ENCODE data around the gene CLEC1A. TPM values are rescaled to one million over a fixed set of nuclear protein-coding genes. Genes with fewer than 3 reads are reported as not detected.
"Not testable (repeated sequence)": the region's sequence is repeated elsewhere in the genome, so short reads cannot be mapped to it uniquely, and the experiment has no call there.

Gene CLEC1A
- total RNA-seq, 2 donors from 2014 or later: not detected

GRCh38 chr12:10067264-10067663, 31.5 kb downstream of the CLEC1A start:
- Mint-ChIP-seq H3K27ac (no peak overlapping the region), H3K4me1 (ENCODE audit: low read depth) (no peaks in the 10 kb centered on the region), H3K27me3 (ENCODE audit: low read depth) (peaks cover 16% of the 10 kb centered on the region), H3K4me3 (no peak overlapping the region), H3K9me3 (no peaks in the 10 kb centered on the region), H3K36me3 (ENCODE audit: insufficient read depth in 2 of 2) (no peaks in the 10 kb centered on the region)
- ATAC-seq (replicated peaks in 1 of 2): no peak
- no peak for DNase-seq

- Mint-ChIP-seq H3K4me1 (ENCODE audit: low read depth) (no peaks in the 10 kb centered on the region), H3K9me3 (no peaks in the 10 kb centered on the region), H3K4me3 (no peak overlapping the region), H3K27me3 (ENCODE audit: low read depth) (peaks cover 11% of the 10 kb centered on the region), H3K36me3 (ENCODE audit: insufficient read depth in 2 of 2) (no peaks in the 10 kb centered on the region), H3K27ac (no peak overlapping the region)
- no peak for DNase-seq
- no peak for ATAC-seq (replicated peaks in 1 of 2)
Measured at GRCh38 chr12:10065241-10065640, 33.5 kb downstream of the CLEC1A start.

GRCh38 chr12:10058387-10058786, 40.4 kb downstream of the CLEC1A start:
- ATAC-seq (replicated peaks in 1 of 2): no peak
- Mint-ChIP-seq H3K4me1 (ENCODE audit: low read depth) (no peaks in the 10 kb centered on the region), H3K27ac (no peak overlapping the region), H3K4me3 (no peak overlapping the region), H3K36me3 (ENCODE audit: insufficient read depth in 2 of 2) (no peaks in the 10 kb centered on the region), H3K27me3 (ENCODE audit: low read depth) (peaks cover 21% of the 10 kb centered on the region), H3K9me3 (no peaks in the 10 kb centered on the region)
- DNase-seq: no peak

GRCh38 chr12:10052193-10052913, 46.4 kb downstream of the CLEC1A start:
- H3K27ac Mint-ChIP-seq: no peak overlapping the region
- no peaks in the 10 kb centered on the region for H3K9me3 Mint-ChIP-seq
- peaks cover 13% of the 10 kb centered on the region for H3K27me3 Mint-ChIP-seq (ENCODE audit: low read depth)
- H3K4me1 Mint-ChIP-seq (ENCODE audit: low read depth): peaks cover 10% of the 10 kb centered on the region
- H3K4me3 Mint-ChIP-seq: peak overlapping the region in 1 of 2 donors; percentile 23
- ATAC-seq (replicated peaks in 1 of 2) (peak in 1 of 2 donors; percentile 15), DNase-seq (no peak)
- no peaks in the 10 kb centered on the region for H3K36me3 Mint-ChIP-seq (ENCODE audit: insufficient read depth in 2 of 2)

GRCh38 chr12:10048526-10048925, 50.3 kb downstream of the CLEC1A start:
- Mint-ChIP-seq H3K36me3 (ENCODE audit: insufficient read depth in 2 of 2) (no peaks in the 10 kb centered on the region), H3K27ac (no peak overlapping the region), H3K4me3 (no peak overlapping the region), H3K9me3 (no peaks in the 10 kb centered on the region), H3K27me3 (ENCODE audit: low read depth) (peaks cover 7% of the 10 kb centered on the region), H3K4me1 (ENCODE audit: low read depth) (peaks cover 10% of the 10 kb centered on the region)
- no peak for ATAC-seq (replicated peaks in 1 of 2)
- no peak for DNase-seq

- no peaks in the 10 kb centered on the region for H3K9me3 Mint-ChIP-seq
- no peaks in the 10 kb centered on the region for H3K4me1 Mint-ChIP-seq (ENCODE audit: low read depth)
- H3K27ac Mint-ChIP-seq: no peak overlapping the region
- no peak for DNase-seq
- H3K27me3 Mint-ChIP-seq (ENCODE audit: low read depth): no peaks in the 10 kb centered on the region
- no peak overlapping the region for H3K4me3 Mint-ChIP-seq
- no peaks in the 10 kb centered on the region for H3K36me3 Mint-ChIP-seq (ENCODE audit: insufficient read depth in 2 of 2)
- no peak for ATAC-seq (replicated peaks in 1 of 2)
Measured at GRCh38 chr12:10042167-10042566, 56.6 kb downstream of the CLEC1A start.

GRCh38 chr12:10033783-10034545, 64.8 kb downstream of the CLEC1A start:
- Mint-ChIP-seq H3K27me3 (ENCODE audit: low read depth) (no peaks in the 10 kb centered on the region), H3K9me3 (no peaks in the 10 kb centered on the region), H3K4me1 (ENCODE audit: low read depth) (no peaks in the 10 kb centered on the region), H3K4me3 (no peak overlapping the region), H3K27ac (no peak overlapping the region), H3K36me3 (ENCODE audit: insufficient read depth in 2 of 2) (no peaks in the 10 kb centered on the region)
- DNase-seq (no peak), ATAC-seq (replicated peaks in 1 of 2) (no peak)

GRCh38 chr12:10031771-10032175, 67.0 kb downstream of the CLEC1A start:
- no peak overlapping the region for H3K4me3 Mint-ChIP-seq
- H3K4me1 Mint-ChIP-seq (ENCODE audit: low read depth): no peaks in the 10 kb centered on the region
- no peaks in the 10 kb centered on the region for H3K36me3 Mint-ChIP-seq (ENCODE audit: insufficient read depth in 2 of 2)
- no peaks in the 10 kb centered on the region for H3K9me3 Mint-ChIP-seq
- ATAC-seq (replicated peaks in 1 of 2) (no peak), DNase-seq (no peak)
- no peaks in the 10 kb centered on the region for H3K27me3 Mint-ChIP-seq (ENCODE audit: low read depth)
- no peak overlapping the region for H3K27ac Mint-ChIP-seq

- H3K27ac Mint-ChIP-seq: no peak overlapping the region
- no peaks in the 10 kb centered on the region for H3K4me1 Mint-ChIP-seq (ENCODE audit: low read depth)
- no peaks in the 10 kb centered on the region for H3K9me3 Mint-ChIP-seq
- H3K4me3 Mint-ChIP-seq: no peak overlapping the region
- no peaks in the 10 kb centered on the region for H3K36me3 Mint-ChIP-seq (ENCODE audit: insufficient read depth in 2 of 2)
- no peaks in the 10 kb centered on the region for H3K27me3 Mint-ChIP-seq (ENCODE audit: low read depth)
- ATAC-seq (replicated peaks in 1 of 2) (no peak), DNase-seq (no peak)
Measured at GRCh38 chr12:10031321-10031720, 67.5 kb downstream of the CLEC1A start.

GRCh38 chr12:10030446-10030845, 68.3 kb downstream of the CLEC1A start, which contains the start of gene CLEC9A:
TSS of gene CLEC9A (plus strand) at chr12:10030682. CDS start at chr12:10052688, 22,006 bp downstream.
- Mint-ChIP-seq H3K27me3 (ENCODE audit: low read depth) (no peaks in the 10 kb centered on the region), H3K9me3 (no peaks in the 10 kb centered on the region)

GRCh38 chr12:10027721-10028120, 71.1 kb downstream of the CLEC1A start:
- H3K4me1 Mint-ChIP-seq (ENCODE audit: low read depth): no peaks in the 10 kb centered on the region

More at GRCh38 chr12:10030446-10030845, 68.3 kb downstream of the CLEC1A start, which contains the start of gene CLEC9A:
- no peak for DNase-seq
- Mint-ChIP-seq H3K27ac (no peak within 1 kb of the TSS), H3K4me1 (ENCODE audit: low read depth) (no peaks in the 10 kb centered on the region), H3K36me3 (ENCODE audit: insufficient read depth in 2 of 2) (no peaks in the 10 kb centered on the region), H3K4me3 (no peak within 1 kb of the TSS)
- ATAC-seq (replicated peaks in 1 of 2): no peak

GRCh38 chr12:10027311-10027710, 71.5 kb downstream of the CLEC1A start:
- ATAC-seq (replicated peaks in 1 of 2): no peak
- Mint-ChIP-seq H3K36me3 (ENCODE audit: insufficient read depth in 2 of 2) (no peaks in the 10 kb centered on the region), H3K9me3 (no peaks in the 10 kb centered on the region), H3K4me1 (ENCODE audit: low read depth) (no peaks in the 10 kb centered on the region), H3K4me3 (no peak overlapping the region), H3K27me3 (ENCODE audit: low read depth) (no peaks in the 10 kb centered on the region), H3K27ac (no peak overlapping the region)
- no peak for DNase-seq

More at GRCh38 chr12:10027721-10028120, 71.1 kb downstream of the CLEC1A start:
- Mint-ChIP-seq H3K4me3 (no peak overlapping the region), H3K27ac (no peak overlapping the region), H3K27me3 (ENCODE audit: low read depth) (no peaks in the 10 kb centered on the region), H3K36me3 (ENCODE audit: insufficient read depth in 2 of 2) (no peaks in the 10 kb centered on the region), H3K9me3 (no peaks in the 10 kb centered on the region)
- DNase-seq (no peak), ATAC-seq (replicated peaks in 1 of 2) (no peak)

GRCh38 chr12:10026666-10027065, 72.1 kb downstream of the CLEC1A start:
- not testable (repeated sequence) for H3K27me3 Mint-ChIP-seq (ENCODE audit: low read depth); H3K36me3 Mint-ChIP-seq (ENCODE audit: insufficient read depth in 2 of 2); H3K4me3 Mint-ChIP-seq; ATAC-seq (replicated peaks in 1 of 2); H3K9me3 Mint-ChIP-seq; DNase-seq; H3K27ac Mint-ChIP-seq; H3K4me1 Mint-ChIP-seq (ENCODE audit: low read depth)
